GM19324 (cell line): Measurements from ENCODE around the gene HOXA9.

ENCODE experiments used
- ATAC-seq: cut with Tn5 transposase; IDR thresholded peaks from one replicate; pipeline ENCODE4 v1.9.1; 2021; ENCODE audit warnings: mild to moderate bottlenecking, moderate library complexity; ENCODE audit not compliant: unreplicated experiment, low FRiP score

The HOXA9 gene

DNA sequence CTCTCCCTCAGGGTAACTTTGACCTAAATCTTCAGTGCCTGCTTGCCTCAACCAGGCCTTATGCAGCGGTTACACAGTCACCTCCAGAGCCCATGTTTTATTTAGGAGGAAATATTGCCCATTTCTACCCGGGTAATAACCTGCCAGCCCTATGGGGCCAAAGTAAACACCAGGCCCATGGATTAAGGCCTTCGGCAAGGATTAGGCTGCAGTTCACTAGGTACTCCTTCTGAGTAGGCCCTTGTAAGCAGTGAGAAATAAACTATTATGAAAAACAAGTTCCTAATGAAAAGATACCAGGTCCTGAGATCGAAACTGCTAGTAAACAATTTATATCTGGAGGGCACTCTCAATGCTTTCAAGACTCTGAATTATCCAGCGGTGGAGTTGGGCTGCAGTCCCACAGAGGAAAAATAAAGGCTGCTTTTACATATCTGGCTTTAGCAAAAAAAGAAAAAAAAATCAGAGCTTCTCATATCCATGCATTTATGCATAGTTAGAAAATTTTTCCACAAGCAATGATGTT is 12.5 kb upstream of the HOXA9 start:
- ATAC-seq: no peak

GRCh38 chr7:27176962-27177794 is 11.8 kb upstream of the HOXA9 start:
- ATAC-seq: no peak

GRCh38 chr7:27176524-27176845 is 11.1 kb upstream of the HOXA9 start:
- ATAC-seq: no peak

- ATAC-seq: no peak
These were observed 10.5 kb upstream of the HOXA9 start for GRCh38 chr7:27175626-27176523.

- no peak for ATAC-seq
These were observed 9.7 kb upstream of the HOXA9 start for GRCh38 chr7:27174874-27175625.

GRCh38 chr7:27173956-27174873 is 8.9 kb upstream of the HOXA9 start, which contains the start of gene HOXA10:
Gene HOXA10, minus strand, starts transcription at chr7:27174320. Its CDS starts 14 bp downstream, at chr7:27174306.
- ATAC-seq: no peak

GRCh38 chr7:27173511-27173955 is 8.2 kb upstream of the HOXA9 start:
- peak; percentile 42 for ATAC-seq

GRCh38 chr7:27172823-27173510 is 7.6 kb upstream of the HOXA9 start:
- no peak for ATAC-seq

GRCh38 chr7:27172315-27172774 is 7.0 kb upstream of the HOXA9 start:
- ATAC-seq: no peak

GRCh38 chr7:27171637-27172314 is 6.4 kb upstream of the HOXA9 start:
- ATAC-seq: no peak

DNA sequence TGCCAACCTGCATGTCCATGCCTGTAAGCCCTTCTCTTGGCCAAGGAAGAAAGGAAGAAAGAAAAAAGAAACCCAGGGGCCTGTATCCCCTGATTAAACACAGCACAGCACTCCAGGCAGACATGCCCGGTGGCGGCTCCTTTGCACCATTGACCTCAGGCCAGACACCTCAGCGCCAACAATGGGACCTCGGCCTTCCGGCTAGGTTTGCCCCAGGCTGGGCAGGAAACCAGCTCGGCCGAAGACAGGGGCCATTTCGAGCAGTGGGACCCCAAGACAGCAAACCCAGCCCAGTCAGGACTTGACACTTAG is 5.9 kb upstream of the HOXA9 start:
- ATAC-seq: no peak

DNA sequence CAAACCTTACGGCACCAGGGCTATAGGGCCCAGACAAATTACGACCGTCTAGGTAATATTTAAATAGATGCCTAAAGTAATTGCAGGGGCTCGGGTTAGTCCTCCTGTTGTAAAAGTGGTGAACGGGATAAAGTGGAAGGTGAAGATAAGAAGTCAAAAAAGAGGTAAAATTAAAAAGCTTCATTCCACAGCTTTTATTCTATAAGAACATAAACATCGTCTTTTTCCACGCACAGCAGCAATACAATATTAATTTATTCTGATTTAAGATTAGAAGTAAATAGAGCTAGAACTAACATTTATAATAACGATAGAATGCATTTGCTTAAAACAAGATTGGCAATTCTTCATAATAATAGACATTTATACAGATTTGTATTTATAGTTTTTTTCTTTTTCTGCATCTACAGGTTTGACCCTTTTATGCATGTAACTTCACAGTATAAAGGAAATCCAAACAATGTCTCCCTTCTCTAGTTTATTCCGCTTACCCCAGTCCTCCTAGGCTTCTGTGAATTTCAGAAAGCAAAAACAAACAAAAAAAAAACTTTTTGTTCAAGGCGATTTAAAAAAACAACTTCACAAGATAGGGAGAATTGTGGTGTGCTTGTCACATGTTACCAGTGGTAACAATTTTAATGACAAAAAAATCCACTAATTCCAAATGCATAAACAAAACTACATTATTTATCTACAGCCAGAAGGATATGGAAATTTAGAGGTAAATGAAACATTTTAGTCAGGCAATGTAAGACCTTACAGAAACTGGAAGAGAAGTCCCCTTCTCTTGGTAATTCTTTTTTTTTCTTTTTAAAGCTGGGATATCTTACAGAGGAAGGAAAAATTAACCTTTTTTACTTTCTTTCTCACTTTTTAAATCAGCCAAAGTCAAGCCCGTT is 5.3 kb upstream of the HOXA9 start:
- no peak for ATAC-seq

- ATAC-seq: no peak
These were observed 4.5 kb upstream of the HOXA9 start for GRCh38 chr7:27169658-27170425.

DNA sequence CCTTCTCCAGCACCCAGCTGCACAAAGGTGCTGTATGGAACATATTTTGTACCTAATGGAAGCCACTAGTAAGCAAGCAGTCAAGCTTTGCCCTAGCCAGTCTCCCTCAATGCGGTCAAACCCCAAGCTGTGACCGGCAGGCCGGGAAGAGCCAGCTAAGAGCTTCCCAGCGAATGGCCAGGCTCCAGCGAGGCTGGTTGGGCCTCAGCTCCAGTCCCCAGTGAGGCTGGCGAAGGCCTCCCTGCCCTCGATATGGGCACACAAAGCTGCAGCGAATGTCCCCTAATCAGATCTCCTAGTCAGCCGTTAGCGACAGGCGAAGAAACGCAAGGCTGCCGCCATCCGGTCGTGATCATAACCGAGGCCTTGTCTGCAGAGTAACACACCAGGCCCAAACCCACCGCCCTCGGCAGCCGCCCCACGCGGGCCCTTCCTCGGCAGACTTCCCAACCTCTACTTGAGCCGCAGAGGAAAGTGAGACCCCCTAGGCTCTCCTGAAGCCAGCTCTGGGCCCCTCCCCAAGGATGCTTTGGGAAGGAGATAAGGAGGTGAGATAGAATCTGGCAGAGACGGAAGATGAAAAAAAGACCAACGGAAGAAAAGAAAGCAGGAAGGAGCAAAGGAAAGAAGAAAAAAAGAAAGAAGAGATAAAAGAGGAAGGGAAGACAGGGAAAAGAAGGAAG is 3.1 kb upstream of the HOXA9 start:
- ATAC-seq: no peak

GRCh38 chr7:27167916-27168264 is 2.6 kb upstream of the HOXA9 start:
- no peak for ATAC-seq
